ENCODE results near the gene CAB39. TPM values are rescaled to one million over a fixed set of nuclear protein-coding genes. Genes with fewer than 3 reads are reported as not detected.

The CAB39 gene
- total RNA-seq, 1 experiment from 2014 or later, result 39.9 TPM

GRCh38 chr2:230666446-230666845 lies 46.2 kb upstream of the CAB39 start:
- in situ Hi-C loops (cut with HindIII; ENCODE audit: low pct_unique_long_range_greater_than_20kb, low sequenced_read_pairs) (no loop called here), intact Hi-C loops (cut with micrococcal nuclease; ENCODE audit: unreplicated experiment) (no loop called here)
- Histone ChIP-seq H3K4me1 (ENCODE audit: control insufficient read depth, insufficient read depth, low read length) (no peaks in the 10 kb centered on the region), H3K27ac (ENCODE audit: low read length) (no peak overlapping the region), H3K27me3 (ENCODE audit: control insufficient read depth, insufficient read depth, low read length) (no peaks in the 10 kb centered on the region), H3K4me3 (ENCODE audit: low read depth in 2 of 2, low read length in 2 of 2) (no peak overlapping the region), H3K9me3 (ENCODE audit: control insufficient read depth, insufficient read depth, low read depth, low read length) (no peaks in the 10 kb centered on the region), H3K36me3 (ENCODE audit: control insufficient read depth, insufficient read depth, low read length) (no peaks in the 10 kb centered on the region)
- CTCF ChIA-PET, result no interaction called here
- POLR2A ChIA-PET, result no interaction called here
- no TSS peak for BruUV-seq (replicated peaks)
- no peak for ATAC-seq
- no peak for DNase-seq (ENCODE audit: low read depth, low spot score)
- TF ChIP-seq SIN3A (IDR thresholded peaks at IDR 0.05; ENCODE audit: borderline replicate concordance, insufficient read depth, low read depth, low read length) (no peak), TCF7L2 (IDR thresholded peaks at IDR 0.05; ENCODE audit: low read depth, low read length) (no peak), CTCF (IDR thresholded peaks at IDR 0.05) (no peak), REST (IDR thresholded peaks at IDR 0.05; ENCODE audit: insufficient read depth in 1 of 2, low read depth in 2 of 2, low read length in 1 of 2) (no peak), POLR2AphosphoS5 (IDR thresholded peaks at IDR 0.05; ENCODE audit: low read depth, low read length) (no peak)

- no peaks in the 10 kb centered on the region for H3K36me3 ChIP-seq (ENCODE audit: control insufficient read depth, insufficient read depth, low read length)
- intact Hi-C loops (cut with micrococcal nuclease; ENCODE audit: unreplicated experiment), result no loop called here
- TF ChIP-seq SIN3A (IDR thresholded peaks at IDR 0.05; ENCODE audit: borderline replicate concordance, insufficient read depth, low read depth, low read length) (no peak), CTCF (IDR thresholded peaks at IDR 0.05) (no peak), POLR2AphosphoS5 (IDR thresholded peaks at IDR 0.05; ENCODE audit: low read depth, low read length) (no peak), REST (IDR thresholded peaks at IDR 0.05; ENCODE audit: insufficient read depth in 1 of 2, low read depth in 2 of 2, low read length in 1 of 2) (no peak), TCF7L2 (IDR thresholded peaks at IDR 0.05; ENCODE audit: low read depth, low read length) (no peak)
- no peaks in the 10 kb centered on the region for H3K9me3 ChIP-seq (ENCODE audit: control insufficient read depth, insufficient read depth, low read depth, low read length)
- in situ Hi-C loops (cut with HindIII; ENCODE audit: low pct_unique_long_range_greater_than_20kb, low sequenced_read_pairs), result no loop called here
- ChIA-PET CTCF (no interaction called here), POLR2A (no interaction called here)
- H3K27ac ChIP-seq (ENCODE audit: low read length), result no peak overlapping the region
- no peaks in the 10 kb centered on the region for H3K4me1 ChIP-seq (ENCODE audit: control insufficient read depth, insufficient read depth, low read length)
- H3K4me3 ChIP-seq (ENCODE audit: low read depth in 2 of 2, low read length in 2 of 2), result no peak overlapping the region
- H3K27me3 ChIP-seq (ENCODE audit: control insufficient read depth, insufficient read depth, low read length), result no peaks in the 10 kb centered on the region
- DNase-seq (ENCODE audit: low read depth, low spot score) (no peak), ATAC-seq (no peak; the same call in 1 of the 2 replicates)
- BruUV-seq (replicated peaks), result no TSS peak
These were observed 45.5 kb upstream of the CAB39 start for GRCh38 chr2:230666885-230667712.
